Loucy (cell line): ENCODE data around the gene FPGS.

Experiments used
- H2AFZ ChIP-seq: fragments of 200-600 bp; sonication (generic); 2 replicates; pipeline ENCODE4 v1.6.0; 2016; ENCODE audit warnings: antibody characterized with exemption, mild to moderate bottlenecking, low read length, moderate library complexity
- H3F3A ChIP-seq: fragments of 200-600 bp; 2 replicates; pipeline ENCODE4 v1.6.0; 2016; ENCODE audit warnings: antibody characterized with exemption, low read depth, mild to moderate bottlenecking
- H3K27me3 ChIP-seq: fragments of 200-600 bp; sonication (generic); 2 replicates; pipeline ENCODE4 v1.6.1; 2014; ENCODE audit warnings: low read length, mild to moderate bottlenecking; ENCODE audit not compliant: insufficient read depth, poor library complexity, severe bottlenecking
- H3K36me3 ChIP-seq: fragments of 200-600 bp; sonication (generic); 2 replicates; pipeline ENCODE4 v1.6.1; 2016; ENCODE audit warnings: low read length; ENCODE audit not compliant: insufficient read depth
- H3K4me1 ChIP-seq: fragments of 200-600 bp; sonication (generic); 2 replicates; pipeline ENCODE4 v1.5.1; 2014; ENCODE audit warnings: low read length, mild to moderate bottlenecking; ENCODE audit not compliant: insufficient read depth, poor library complexity, severe bottlenecking
- H3K4me2 ChIP-seq: fragments of 200-600 bp; sonication (generic); 2 replicates; pipeline ENCODE4 v1.6.0; 2014; ENCODE audit warnings: antibody characterized with exemption, low read length, low read depth, mild to moderate bottlenecking; ENCODE audit not compliant: poor library complexity, severe bottlenecking
- H3K4me3 ChIP-seq: fragments of 200-600 bp; sonication (generic); 2 replicates; pipeline ENCODE4 v1.5.1; 2014; ENCODE audit warnings: low read length, mild to moderate bottlenecking, mixed read lengths; ENCODE audit not compliant: poor library complexity, severe bottlenecking
- H3K79me2 ChIP-seq: fragments of 200-600 bp; sonication (generic); 2 replicates; pipeline ENCODE4 v1.6.1; 2014; ENCODE audit warnings: low read length; ENCODE audit not compliant: insufficient read depth
- H3K9ac ChIP-seq: fragments of 200-600 bp; sonication (generic); 2 replicates; pipeline ENCODE4 v1.6.0; 2014; ENCODE audit warnings: mild to moderate bottlenecking, low read depth, low read length, moderate library complexity; ENCODE audit not compliant: poor library complexity, severe bottlenecking
- H3K9me2 ChIP-seq: fragments of 200-600 bp; sonication (generic); replicated peaks from 2 replicates; pipeline ENCODE4 v1.6.1; 2016; ENCODE audit warnings: low read depth, low read length, mixed read lengths
- H3K9me3 ChIP-seq: fragments of 200-600 bp; sonication (generic); 2 replicates; pipeline ENCODE4 v1.6.1; 2014; ENCODE audit warnings: mild to moderate bottlenecking, antibody characterized with exemption, low read length, low read depth; ENCODE audit not compliant: insufficient read depth
- H4K20me1 ChIP-seq: fragments of 200-600 bp; sonication (generic); 2 replicates; pipeline ENCODE4 v1.6.0; 2014; ENCODE audit warnings: antibody characterized with exemption, low read length, mild to moderate bottlenecking; ENCODE audit not compliant: insufficient read depth, poor library complexity, severe bottlenecking
- CTCF ChIP-seq: fragments of 200-600 bp; sonication (generic); conservative IDR thresholded peaks from 2 replicates; pipeline ENCODE4 v1.5.1; 2014; ENCODE audit warnings: mild to moderate bottlenecking, antibody characterized with exemption, low read length
- EZH2phosphoT487 ChIP-seq: fragments of 200-600 bp; IDR thresholded peaks from 2 replicates; pipeline ENCODE4 v1.6.1; 2018; ENCODE audit warnings: antibody characterized with exemption, mild to moderate bottlenecking, moderate library complexity, borderline replicate concordance

The FPGS gene

GRCh38 chr9:127853312-127854183 is 50.9 kb downstream of the FPGS start:
- Histone ChIP-seq H3K9ac (no peak overlapping the region), H3K9me2 (no peaks in the 10 kb centered on the region), H3K4me1 (peaks cover 29% of the 10 kb centered on the region), H3K4me3 (no peak overlapping the region), H3K79me2 (no peaks in the 10 kb centered on the region), H3K9me3 (no peaks in the 10 kb centered on the region; the same call in 1 of the 2 replicates), H3K27me3 (no peaks in the 10 kb centered on the region), H4K20me1 (no peaks in the 10 kb centered on the region), H3K4me2 (no peak overlapping the region), H3F3A (no peaks in the 10 kb centered on the region), H2AFZ (no peak overlapping the region), H3K36me3 (no peaks in the 10 kb centered on the region)
- TF ChIP-seq EZH2phosphoT487 (no peak), CTCF (no peak)

DNA sequence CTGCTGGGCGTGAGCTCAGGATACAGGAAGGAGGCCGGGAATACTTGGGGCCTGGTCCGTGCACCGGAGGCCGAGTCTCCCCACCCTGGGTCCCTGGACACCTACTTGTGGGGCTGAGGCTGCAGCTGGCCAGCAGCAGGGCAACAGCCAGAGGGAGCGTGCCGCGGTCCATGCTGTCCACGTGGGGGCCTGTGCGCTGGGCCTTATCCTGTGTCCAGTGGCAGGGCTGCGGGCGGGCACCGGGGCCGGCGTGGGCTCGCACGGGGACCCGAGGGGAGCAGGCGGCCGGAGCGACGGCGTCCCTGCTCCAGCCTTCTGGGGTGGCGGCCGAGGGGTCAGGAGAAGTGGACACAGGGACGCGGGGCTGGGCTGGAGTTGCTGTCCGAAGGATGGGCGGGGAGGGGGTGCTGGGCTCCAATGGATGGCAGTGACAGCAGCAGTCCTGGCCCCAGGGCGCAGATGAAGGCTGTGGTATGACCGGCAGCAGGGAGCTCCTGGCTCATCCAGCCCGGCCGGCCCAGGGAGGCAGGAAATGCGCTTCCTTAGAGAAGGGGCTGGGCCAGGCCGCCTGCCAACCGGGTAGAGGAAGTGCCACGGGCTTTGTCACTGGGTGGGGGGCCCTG is 51.6 kb downstream of the FPGS start, which contains the start of gene ENG:
Gene ENG (minus strand): TSS at position 475 of the 623 bp plus-strand sequence. CDS start 303 bp downstream, at position 172.
- H3K79me2 ChIP-seq = no peaks in the 10 kb centered on the region
- H3K4me3 ChIP-seq = no peak within 1 kb of the TSS
- peaks cover 36% of the 10 kb centered on the region for H3K4me1 ChIP-seq
- no peaks in the 10 kb centered on the region for H3F3A ChIP-seq
- no peaks in the 10 kb centered on the region for H4K20me1 ChIP-seq
- H3K9me2 ChIP-seq = no peaks in the 10 kb centered on the region
- H3K9ac ChIP-seq = no peak within 1 kb of the TSS
- H3K9me3 ChIP-seq = no peaks in the 10 kb centered on the region; the same call in 1 of the 2 replicates
- TF ChIP-seq EZH2phosphoT487 (no peak), CTCF (no peak)
- no peak within 1 kb of the TSS for H3K4me2 ChIP-seq
- no peaks in the 10 kb centered on the region for H3K27me3 ChIP-seq
- H3K36me3 ChIP-seq = no peaks in the 10 kb centered on the region
- no peak within 1 kb of the TSS for H2AFZ ChIP-seq

- TF ChIP-seq EZH2phosphoT487 = no peak
- TF ChIP-seq CTCF = no peak
- Histone ChIP-seq H4K20me1 (no peaks in the 10 kb centered on the region), H3K9me2 (no peaks in the 10 kb centered on the region), H3K36me3 (no peaks in the 10 kb centered on the region), H3F3A (no peaks in the 10 kb centered on the region), H3K9me3 (no peaks in the 10 kb centered on the region), H3K4me3 (no peak overlapping the region), H3K27me3 (no peaks in the 10 kb centered on the region), H3K9ac (no peak overlapping the region), H3K79me2 (no peaks in the 10 kb centered on the region), H3K4me2 (no peak overlapping the region), H2AFZ (no peak overlapping the region), H3K4me1 (peaks cover 38% of the 10 kb centered on the region)
Measured at GRCh38 chr9:127854960-127855359, 52.3 kb downstream of the FPGS start.
